Measurements from ENCODE around the gene CABLES2.

Gene CABLES2

GRCh38 chr20:62357187-62357667, 49.9 kb downstream of the CABLES2 start:
- no peak for DNase-seq

- no peak for DNase-seq
Measured at GRCh38 chr20:62356589-62357186, 50.4 kb downstream of the CABLES2 start.

GRCh38 chr20:62355878-62356588, 51.1 kb downstream of the CABLES2 start:
- no peak for DNase-seq

GRCh38 chr20:62355516-62355877, 51.6 kb downstream of the CABLES2 start:
- no peak for DNase-seq

- no peak for DNase-seq
Measured at GRCh38 chr20:62354811-62355341, 52.2 kb downstream of the CABLES2 start.

GRCh38 chr20:62354031-62354808, 52.9 kb downstream of the CABLES2 start:
- DNase-seq, result no peak

- no peak for DNase-seq
Measured at GRCh38 chr20:62353289-62354030, 53.6 kb downstream of the CABLES2 start.

GRCh38 chr20:62352402-62353288, 54.4 kb downstream of the CABLES2 start:
- no peak for DNase-seq

GRCh38 chr20:62351469-62352401, 55.4 kb downstream of the CABLES2 start:
- DNase-seq, result no peak

- DNase-seq, result no peak
Measured at GRCh38 chr20:62350629-62351422, 56.3 kb downstream of the CABLES2 start.

GRCh38 chr20:62350098-62350628, 56.9 kb downstream of the CABLES2 start:
- no peak for DNase-seq

- no peak for DNase-seq
Measured at GRCh38 chr20:62349556-62350097, 57.5 kb downstream of the CABLES2 start.

- DNase-seq, result no peak
Measured at GRCh38 chr20:62348604-62349003, 58.5 kb downstream of the CABLES2 start.

- no peak for DNase-seq
Measured at GRCh38 chr20:62347445-62347844, 59.6 kb downstream of the CABLES2 start.

GRCh38 chr20:62347151-62347404, 60.0 kb downstream of the CABLES2 start:
- no peak for DNase-seq

- DNase-seq, result no peak
Measured at GRCh38 chr20:62346398-62347150, 60.5 kb downstream of the CABLES2 start.

GRCh38 chr20:62345681-62346370, 61.3 kb downstream of the CABLES2 start:
- DNase-seq, result no peak

- DNase-seq, result no peak
Measured at GRCh38 chr20:62344782-62345181, 62.3 kb downstream of the CABLES2 start.

Measured in GF-D8 (cell line).